ENCODE data around the gene C17orf114.

The C17orf114 gene

GRCh38 chr17:4808378-4808767 is 6.2 kb upstream of the C17orf114 start:
- no peaks in the 10 kb centered on the region for H3K36me3 ChIP-seq (ENCODE audit: control insufficient read depth, insufficient read depth, low read length)
- no peak for TF ChIP-seq CTCF (IDR thresholded peaks at IDR 0.05)
- peaks cover 8% of the 10 kb centered on the region for H3K4me1 ChIP-seq
- peak overlapping the region; percentile 22 for H3K4me3 ChIP-seq (ENCODE audit: low read depth, low read length)
- H2AFZ ChIP-seq: no peak overlapping the region
- no peaks in the 10 kb centered on the region for H3K79me2 ChIP-seq
- H3K9me3 ChIP-seq (ENCODE audit: control insufficient read depth, low read length): no peaks in the 10 kb centered on the region
- no peak overlapping the region for H3K27ac ChIP-seq
- no peaks in the 10 kb centered on the region for H3K27me3 ChIP-seq (ENCODE audit: control insufficient read depth, insufficient read depth, low read length)
- H3K4me2 ChIP-seq (ENCODE audit: low read length): peak overlapping the region; percentile 83
- no peak overlapping the region for H3K9ac ChIP-seq

DNA sequence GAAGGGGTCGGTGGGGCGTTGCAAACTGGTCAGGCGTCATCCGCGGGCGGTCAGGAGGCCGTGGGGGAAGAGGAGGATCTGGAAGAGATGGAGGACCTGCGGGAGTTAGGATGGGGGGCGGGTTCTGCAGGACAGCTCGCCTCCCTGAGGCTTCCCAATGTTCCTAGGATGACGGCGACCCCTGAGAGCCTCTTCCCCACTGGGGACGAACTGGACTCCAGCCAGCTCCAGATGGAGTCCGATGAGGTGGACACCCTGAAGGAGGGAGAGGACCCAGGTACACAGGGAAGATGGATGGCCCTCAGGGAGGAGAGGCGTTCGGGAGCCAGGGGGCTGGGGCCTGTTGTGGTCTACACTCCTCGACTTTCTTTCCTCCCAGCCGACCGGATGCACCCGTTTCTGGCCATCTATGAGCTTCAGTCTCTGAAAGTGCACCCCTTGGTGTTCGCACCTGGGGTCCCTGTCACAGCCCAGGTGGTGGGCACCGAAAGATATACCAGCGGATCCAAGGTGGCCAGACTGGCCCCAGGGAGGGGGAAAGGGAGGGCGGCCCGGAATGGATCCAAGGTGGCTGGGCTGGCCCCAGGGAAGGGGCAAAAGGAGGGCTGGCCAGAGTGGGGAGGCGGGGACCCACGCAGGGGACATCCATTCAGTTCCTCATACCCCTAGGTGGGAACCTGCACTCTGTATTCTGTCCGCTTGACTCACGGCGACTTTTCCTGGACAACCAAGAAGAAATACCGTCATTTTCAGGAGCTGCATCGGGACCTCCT is 5.7 kb upstream of the C17orf114 start:
- no peak overlapping the region for H3K27ac ChIP-seq

DNA sequence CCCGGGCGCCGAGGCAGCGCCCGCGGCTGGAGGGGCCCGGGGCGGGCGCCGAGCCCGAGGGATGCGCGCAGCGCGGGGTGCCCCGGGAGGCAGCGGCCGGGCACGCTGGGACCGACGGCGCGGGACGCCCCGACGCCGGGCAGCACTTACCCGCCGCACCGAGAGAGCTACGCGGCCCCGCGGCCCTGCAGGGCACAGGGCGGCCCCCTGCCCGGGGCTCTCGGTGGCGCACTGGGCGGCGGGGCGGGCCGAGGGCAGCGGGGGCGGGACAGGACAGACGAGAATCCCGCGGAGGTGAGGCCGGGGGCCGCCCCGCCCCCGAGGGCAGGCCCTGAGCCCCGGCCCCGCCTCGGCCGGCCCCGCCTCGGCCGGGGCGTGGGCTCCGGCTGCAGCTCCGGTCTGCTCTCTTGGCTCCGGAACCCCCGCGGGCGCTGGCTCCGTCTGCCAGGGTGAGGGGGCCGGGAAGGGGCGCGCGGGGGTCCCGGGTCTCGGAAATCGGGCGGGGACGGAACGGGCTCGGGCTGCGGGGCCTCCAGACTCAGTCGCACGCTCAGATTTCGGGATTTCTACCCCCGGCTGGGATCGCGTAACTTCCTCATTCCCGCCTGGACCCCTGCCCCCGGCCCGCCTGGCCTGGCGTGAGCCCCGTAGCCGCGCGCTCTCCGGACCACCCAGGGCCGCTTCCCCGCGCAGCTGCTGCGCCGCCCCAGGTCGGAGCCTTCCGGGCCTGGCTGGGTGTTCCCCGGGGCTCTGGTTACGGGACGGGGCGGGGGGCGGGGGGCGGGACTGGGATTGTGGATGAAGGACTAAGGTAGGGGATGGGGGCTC is 4.9 kb upstream of the C17orf114 start, which contains the start of gene PLD2:
Gene PLD2, plus strand, starts transcription at position 376 of the 828 bp plus-strand sequence. CDS start 621 bp downstream, outside the sequence.
- H3K27ac ChIP-seq: no peak within 1 kb of the TSS
- no peak for TF ChIP-seq CTCF (IDR thresholded peaks at IDR 0.05)
- H3K9ac ChIP-seq: peak within 1 kb of the TSS; percentile 61
- peaks cover 8% of the 10 kb centered on the region for H3K4me1 ChIP-seq
- H3K79me2 ChIP-seq: no peaks in the 10 kb centered on the region
- no peaks in the 10 kb centered on the region for H3K9me3 ChIP-seq (ENCODE audit: control insufficient read depth, low read length)
- peak within 1 kb of the TSS; percentile 83 for H3K4me2 ChIP-seq (ENCODE audit: low read length)
- H3K36me3 ChIP-seq (ENCODE audit: control insufficient read depth, insufficient read depth, low read length): no peaks in the 10 kb centered on the region
- H3K27me3 ChIP-seq (ENCODE audit: control insufficient read depth, insufficient read depth, low read length): no peaks in the 10 kb centered on the region
- H3K4me3 ChIP-seq (ENCODE audit: low read depth, low read length): peak within 1 kb of the TSS; percentile 71
- H2AFZ ChIP-seq: peak within 1 kb of the TSS; percentile 92

More for the DNA sequence above, 5.7 kb upstream of the C17orf114 start:
- H3K4me2 ChIP-seq (ENCODE audit: low read length): peak overlapping the region; percentile 83
- peaks cover 8% of the 10 kb centered on the region for H3K4me1 ChIP-seq
- no peaks in the 10 kb centered on the region for H3K27me3 ChIP-seq (ENCODE audit: control insufficient read depth, insufficient read depth, low read length)
- no peak for TF ChIP-seq CTCF (IDR thresholded peaks at IDR 0.05)
- H3K9me3 ChIP-seq (ENCODE audit: control insufficient read depth, low read length): no peaks in the 10 kb centered on the region
- no peaks in the 10 kb centered on the region for H3K36me3 ChIP-seq (ENCODE audit: control insufficient read depth, insufficient read depth, low read length)
- H3K4me3 ChIP-seq (ENCODE audit: low read depth, low read length): peak overlapping the region; percentile 71
- peak overlapping the region; percentile 92 for H2AFZ ChIP-seq
- H3K9ac ChIP-seq: no peak overlapping the region
- H3K79me2 ChIP-seq: no peaks in the 10 kb centered on the region

GRCh38 chr17:4806456-4806776 is 4.3 kb upstream of the C17orf114 start:
- H3K79me2 ChIP-seq: no peaks in the 10 kb centered on the region
- no peaks in the 10 kb centered on the region for H3K36me3 ChIP-seq (ENCODE audit: control insufficient read depth, insufficient read depth, low read length)
- no peaks in the 10 kb centered on the region for H3K27me3 ChIP-seq (ENCODE audit: control insufficient read depth, insufficient read depth, low read length)
- H3K27ac ChIP-seq: no peak overlapping the region
- H3K4me3 ChIP-seq (ENCODE audit: low read depth, low read length): peak overlapping the region; percentile 43
- H3K4me1 ChIP-seq: peaks cover 8% of the 10 kb centered on the region
- no peak overlapping the region for H3K9ac ChIP-seq
- H3K4me2 ChIP-seq (ENCODE audit: low read length): peak overlapping the region; percentile 63
- no peak for TF ChIP-seq CTCF (IDR thresholded peaks at IDR 0.05)
- H3K9me3 ChIP-seq (ENCODE audit: control insufficient read depth, low read length): no peaks in the 10 kb centered on the region
- H2AFZ ChIP-seq: peak overlapping the region; percentile 35
